Naive thymus-derived CD4-positive, alpha-beta T cell (primary cell): ENCODE results near the gene TBXAS1. TPM values are rescaled to one million over a fixed set of nuclear protein-coding genes. Genes with fewer than 3 reads are reported as not detected.

Source experiments
- ATAC-seq: fragments of 150-1000 bp; cut with Tn5 transposase; 2 replicates; pipeline ENCODE4 v1.10.0; 2021; ENCODE audit warnings: mild to moderate bottlenecking, moderate library complexity
- CTCF ChIA-PET: fragments of 350-600 bp; sonication (Branson Sonifier 250); formaldehyde crosslinking; loops from one replicate; lab custom pipeline; 2021; ENCODE audit warnings: antibody characterized with exemption; lab: Charles Lee
- POLR2A ChIA-PET: fragments of 350-600 bp; sonication (Branson Sonifier 250); formaldehyde crosslinking; loops from one replicate; lab custom pipeline; 2021; ENCODE audit warnings: antibody characterized with exemption, inconsistent platforms; lab: Charles Lee
- DNase-seq, 9 donors: peaks; one replicate each; pipeline versions ENCODE4 v3.0.0 to v3.0.0-alpha.2; 2020 to 2022; ENCODE audit warnings: mixed read lengths in 1 of 9
- H3K27ac ChIP-seq: one replicate; pipeline ENCODE4 v1.7.0; 2013; ENCODE audit warnings: mild to moderate bottlenecking, low read depth, low read length, moderate library complexity
- H3K27me3 ChIP-seq, 2 donors: one replicate each; pipeline ENCODE4 v1.7.0; 2013; ENCODE audit warnings: low read length in 2 of 2, mild to moderate bottlenecking in 2 of 2, moderate library complexity in 2 of 2; ENCODE audit not compliant: control insufficient read depth in 2 of 2, insufficient read depth in 2 of 2
- H3K36me3 ChIP-seq, 3 experiments: 1 replicate in 2 of 3; 2 replicates in 1 of 3; pipeline ENCODE4 v1.7.0; 2013; ENCODE audit warnings: low read length in 3 of 3, mild to moderate bottlenecking in 3 of 3, moderate library complexity in 1 of 3; ENCODE audit not compliant: insufficient read depth in 3 of 3, control insufficient read depth in 2 of 3
- H3K4me1 ChIP-seq, 2 donors: one replicate each; pipeline ENCODE4 v1.7.0; 2013; ENCODE audit warnings: low read length in 2 of 2, mild to moderate bottlenecking in 2 of 2, moderate library complexity in 1 of 2; ENCODE audit not compliant: control insufficient read depth in 2 of 2, insufficient read depth in 2 of 2
- H3K4me3 ChIP-seq: 2 replicates; pipeline ENCODE4 v1.7.0; 2013; ENCODE audit warnings: mild to moderate bottlenecking, low read length
- H3K9me3 ChIP-seq, 3 experiments: 1 replicate in 2 of 3; 2 replicates in 1 of 3; pipeline ENCODE4 v1.7.0; 2013; ENCODE audit warnings: low read length in 3 of 3; ENCODE audit not compliant: control insufficient read depth in 2 of 3
- H3K27ac Mint-ChIP-seq, 9 donors: one replicate each; pipeline ENCODE4 v1.8.0; 2020 to 2022; ENCODE audit warnings: mixed read lengths in 9 of 9, mild to moderate bottlenecking in 8 of 9, moderate library complexity in 5 of 9, inconsistent platforms in 2 of 9
- H3K27me3 Mint-ChIP-seq, 5 donors: one replicate each; pipeline ENCODE4 v1.8.0; 2021 to 2022; ENCODE audit warnings: mixed read lengths in 5 of 5, mild to moderate bottlenecking in 1 of 5
- H3K36me3 Mint-ChIP-seq, 5 donors: one replicate each; pipeline ENCODE4 v1.8.0; 2020 to 2022; ENCODE audit warnings: mixed read lengths in 5 of 5, mild to moderate bottlenecking in 3 of 5, inconsistent platforms in 1 of 5
- H3K4me1 Mint-ChIP-seq, 7 donors: one replicate each; pipeline ENCODE4 v1.8.0; 2020 to 2022; ENCODE audit warnings: mixed read lengths in 7 of 7, mild to moderate bottlenecking in 3 of 7, inconsistent platforms in 1 of 7
- H3K4me3 Mint-ChIP-seq, 10 donors: one replicate each; pipeline ENCODE4 v1.8.0; 2020 to 2022; ENCODE audit warnings: mild to moderate bottlenecking in 10 of 10, mixed read lengths in 10 of 10, moderate library complexity in 6 of 10, inconsistent platforms in 2 of 10
- H3K9me3 Mint-ChIP-seq, 11 donors: one replicate each; pipeline ENCODE4 v1.8.0; 2020 to 2022; ENCODE audit warnings: mixed read lengths in 11 of 11, mild to moderate bottlenecking in 4 of 11, inconsistent platforms in 1 of 11, moderate library complexity in 1 of 11
- intact Hi-C, 2 donors: fragments of 100-400 bp; cut with micrococcal nuclease; formaldehyde crosslinking; loops; one replicate each; pipeline ENCODE4 v1.15.1; 2023
- polyA plus RNA-seq, 2 donors: library from polyadenylated mRNA; unstranded; fragments of 300-500 nt; fragmentation: Illumina TruSeq; gene quantifications; one replicate each; pipeline ENCODE4 v1.2.3, GENCODE V29; 2021
- total RNA-seq, 6 experiments: library from RNA in 5 of 6; stranded (reverse) in 5 of 6; gene quantifications; 1 replicate in 5 of 6; 2 replicates in 1 of 6; pipeline ENCODE4 v1.2.3 and lab custom pipeline; 2021 to 2026

Gene TBXAS1
- total and polyA plus RNA-seq, 7 experiments from 2014 or later = 1.9 to 70.9 (median 3.2) TPM

GRCh38 chr7:140039066-140039465 lies 210.0 kb downstream of the TBXAS1 start:
- Histone ChIP-seq H3K4me1 (peaks cover 5% of the 10 kb centered on the region in 2 donors), H3K36me3 (peaks cover 9 to 75% (median 10%) of the 10 kb centered on the region in 3 experiments), H3K9me3 (no peaks in the 10 kb centered on the region), H3K4me3 (no peak overlapping the region), H3K27me3 (no peaks in the 10 kb centered on the region), H3K27ac (no peak overlapping the region)
- H3K9me3 Mint-ChIP-seq = no peaks in the 10 kb centered on the region
- ATAC-seq = no peak
- H3K4me1 Mint-ChIP-seq = peaks cover 11 to 53% (median 26%) of the 10 kb centered on the region in 7 donors
- H3K27me3 Mint-ChIP-seq = no peaks in the 10 kb centered on the region
- POLR2A ChIA-PET = no interaction called here
- peaks cover 8 to 73% (median 35%) of the 10 kb centered on the region in 5 donors for H3K36me3 Mint-ChIP-seq
- intact Hi-C loops = no loop called here
- CTCF ChIA-PET = no interaction called here
- H3K27ac Mint-ChIP-seq = peak overlapping the region in 3 of 9 donors; percentile 19 to 66 (median 24)
- no peak for DNase-seq
- H3K4me3 Mint-ChIP-seq = no peak overlapping the region

- ChIA-PET POLR2A (no interaction called here), CTCF (no interaction called here)
- Histone ChIP-seq H3K27ac (no peak overlapping the region), H3K36me3 (peaks cover 9 to 74% (median 13%) of the 10 kb centered on the region in 3 experiments), H3K4me1 (peaks cover 5% of the 10 kb centered on the region in 2 donors), H3K9me3 (no peaks in the 10 kb centered on the region), H3K27me3 (no peaks in the 10 kb centered on the region), H3K4me3 (no peak overlapping the region)
- no peak for DNase-seq
- Mint-ChIP-seq H3K36me3 (peaks cover 11 to 77% (median 39%) of the 10 kb centered on the region in 5 donors), H3K27me3 (no peaks in the 10 kb centered on the region), H3K4me3 (no peak overlapping the region), H3K27ac (no peak overlapping the region), H3K4me1 (peaks cover 11 to 53% (median 26%) of the 10 kb centered on the region in 7 donors), H3K9me3 (no peaks in the 10 kb centered on the region)
- intact Hi-C loops = no loop called here
- ATAC-seq = no peak
These were observed 210.8 kb downstream of the TBXAS1 start for GRCh38 chr7:140039896-140040295.

- H3K36me3 ChIP-seq = peaks cover 16 to 82% (median 22%) of the 10 kb centered on the region in 3 experiments
- H3K27ac ChIP-seq = no peak overlapping the region
- Mint-ChIP-seq H3K4me3 (no peak overlapping the region), H3K9me3 (no peaks in the 10 kb centered on the region), H3K36me3 (peaks cover 11 to 78% (median 48%) of the 10 kb centered on the region in 5 donors), H3K27me3 (no peaks in the 10 kb centered on the region), H3K27ac (peak overlapping the region in 1 of 9 donors; percentile 16), H3K4me1 (peaks cover 11 to 41% (median 14%) of the 10 kb centered on the region in 7 donors)
- no peak overlapping the region for H3K4me3 ChIP-seq
- intact Hi-C loops = no loop called here
- DNase-seq = no peak
- no peaks in the 10 kb centered on the region for H3K9me3 ChIP-seq
- ATAC-seq = no peak
- CTCF ChIA-PET = no interaction called here
- no peaks in the 10 kb centered on the region for H3K4me1 ChIP-seq
- H3K27me3 ChIP-seq = no peaks in the 10 kb centered on the region
- POLR2A ChIA-PET = no interaction called here
These were observed 212.8 kb downstream of the TBXAS1 start for GRCh38 chr7:140041659-140042385.

GRCh38 chr7:140042386-140042670 lies 213.3 kb downstream of the TBXAS1 start:
- Mint-ChIP-seq H3K9me3 (no peaks in the 10 kb centered on the region), H3K4me3 (no peak overlapping the region), H3K4me1 (peaks cover 9 to 36% (median 12%) of the 10 kb centered on the region in 7 donors), H3K27me3 (no peaks in the 10 kb centered on the region), H3K27ac (no peak overlapping the region), H3K36me3 (peaks cover 11 to 76% (median 48%) of the 10 kb centered on the region in 5 donors)
- DNase-seq (no peak), ATAC-seq (no peak)
- no peaks in the 10 kb centered on the region for H3K9me3 ChIP-seq
- H3K27ac ChIP-seq = no peak overlapping the region
- H3K36me3 ChIP-seq = peaks cover 16 to 80% (median 25%) of the 10 kb centered on the region in 3 experiments
- no peaks in the 10 kb centered on the region for H3K27me3 ChIP-seq
- intact Hi-C loops = no loop called here
- ChIA-PET POLR2A (no interaction called here), CTCF (no interaction called here)
- H3K4me1 ChIP-seq = no peaks in the 10 kb centered on the region
- no peak overlapping the region for H3K4me3 ChIP-seq

- no peaks in the 10 kb centered on the region for H3K27me3 Mint-ChIP-seq
- Histone ChIP-seq H3K27me3 (no peaks in the 10 kb centered on the region), H3K4me3 (no peak overlapping the region), H3K4me1 (no peaks in the 10 kb centered on the region), H3K27ac (no peak overlapping the region), H3K36me3 (peaks cover 16 to 64% (median 22%) of the 10 kb centered on the region in 3 experiments), H3K9me3 (no peaks in the 10 kb centered on the region)
- peak overlapping the region in 2 of 9 donors; percentile 4 to 18 for H3K27ac Mint-ChIP-seq
- peaks cover 11 to 63% (median 39%) of the 10 kb centered on the region in 5 donors for H3K36me3 Mint-ChIP-seq
- POLR2A ChIA-PET = no interaction called here
- no peaks in the 10 kb centered on the region for H3K9me3 Mint-ChIP-seq
- ATAC-seq = no peak
- H3K4me3 Mint-ChIP-seq = no peak overlapping the region
- peaks cover 0 to 33% (median 9%) of the 10 kb centered on the region in 7 donors for H3K4me1 Mint-ChIP-seq
- intact Hi-C loops = no loop called here
- CTCF ChIA-PET = no interaction called here
- no peak for DNase-seq
These were observed 215.2 kb downstream of the TBXAS1 start for GRCh38 chr7:140044251-140044650.

- intact Hi-C loops = no loop called here
- Mint-ChIP-seq H3K27me3 (no peaks in the 10 kb centered on the region), H3K4me3 (no peak overlapping the region), H3K27ac (no peak overlapping the region), H3K4me1 (peaks cover 1 to 28% (median 10%) of the 10 kb centered on the region in 7 donors), H3K9me3 (no peaks in the 10 kb centered on the region), H3K36me3 (peaks cover 11 to 61% (median 35%) of the 10 kb centered on the region in 5 donors)
- no peaks in the 10 kb centered on the region for H3K9me3 ChIP-seq
- peaks cover 12 to 61% (median 22%) of the 10 kb centered on the region in 3 experiments for H3K36me3 ChIP-seq
- H3K27me3 ChIP-seq = no peaks in the 10 kb centered on the region
- H3K4me3 ChIP-seq = no peak overlapping the region
- no peak overlapping the region for H3K27ac ChIP-seq
- DNase-seq (no peak), ATAC-seq (no peak)
- H3K4me1 ChIP-seq = no peaks in the 10 kb centered on the region
- ChIA-PET POLR2A (no interaction called here), CTCF (no interaction called here)
These were observed 216.6 kb downstream of the TBXAS1 start for GRCh38 chr7:140045697-140046096.

GRCh38 chr7:140047197-140047596 lies 218.1 kb downstream of the TBXAS1 start:
- Mint-ChIP-seq H3K36me3 (peaks cover 8 to 58% (median 30%) of the 10 kb centered on the region in 5 donors), H3K27ac (peak overlapping the region in 1 of 9 donors; percentile 30), H3K9me3 (no peaks in the 10 kb centered on the region), H3K27me3 (no peaks in the 10 kb centered on the region), H3K4me3 (no peak overlapping the region), H3K4me1 (peaks cover 5 to 21% (median 10%) of the 10 kb centered on the region in 7 donors)
- Histone ChIP-seq H3K36me3 (peaks cover 12 to 55% (median 15%) of the 10 kb centered on the region in 3 experiments), H3K27ac (no peak overlapping the region), H3K27me3 (no peaks in the 10 kb centered on the region), H3K9me3 (no peaks in the 10 kb centered on the region), H3K4me1 (no peaks in the 10 kb centered on the region), H3K4me3 (no peak overlapping the region)
- ChIA-PET POLR2A (no interaction called here), CTCF (no interaction called here)
- no peak for ATAC-seq
- intact Hi-C loops = no loop called here
- DNase-seq = no peak
